GM19452 (cell line): ENCODE data around the gene AEBP2.
"Not testable (repeated sequence)": the region's sequence is repeated elsewhere in the genome, so short reads cannot be mapped to it uniquely, and the experiment has no call there.

Experiments used
- ATAC-seq: cut with Tn5 transposase; IDR thresholded peaks from one replicate; pipeline ENCODE4 v1.9.1; 2021; ENCODE audit not compliant: unreplicated experiment

Gene AEBP2, protein sequence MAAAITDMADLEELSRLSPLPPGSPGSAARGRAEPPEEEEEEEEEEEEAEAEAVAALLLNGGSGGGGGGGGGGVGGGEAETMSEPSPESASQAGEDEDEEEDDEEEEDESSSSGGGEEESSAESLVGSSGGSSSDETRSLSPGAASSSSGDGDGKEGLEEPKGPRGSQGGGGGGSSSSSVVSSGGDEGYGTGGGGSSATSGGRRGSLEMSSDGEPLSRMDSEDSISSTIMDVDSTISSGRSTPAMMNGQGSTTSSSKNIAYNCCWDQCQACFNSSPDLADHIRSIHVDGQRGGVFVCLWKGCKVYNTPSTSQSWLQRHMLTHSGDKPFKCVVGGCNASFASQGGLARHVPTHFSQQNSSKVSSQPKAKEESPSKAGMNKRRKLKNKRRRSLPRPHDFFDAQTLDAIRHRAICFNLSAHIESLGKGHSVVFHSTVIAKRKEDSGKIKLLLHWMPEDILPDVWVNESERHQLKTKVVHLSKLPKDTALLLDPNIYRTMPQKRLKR

DNA sequence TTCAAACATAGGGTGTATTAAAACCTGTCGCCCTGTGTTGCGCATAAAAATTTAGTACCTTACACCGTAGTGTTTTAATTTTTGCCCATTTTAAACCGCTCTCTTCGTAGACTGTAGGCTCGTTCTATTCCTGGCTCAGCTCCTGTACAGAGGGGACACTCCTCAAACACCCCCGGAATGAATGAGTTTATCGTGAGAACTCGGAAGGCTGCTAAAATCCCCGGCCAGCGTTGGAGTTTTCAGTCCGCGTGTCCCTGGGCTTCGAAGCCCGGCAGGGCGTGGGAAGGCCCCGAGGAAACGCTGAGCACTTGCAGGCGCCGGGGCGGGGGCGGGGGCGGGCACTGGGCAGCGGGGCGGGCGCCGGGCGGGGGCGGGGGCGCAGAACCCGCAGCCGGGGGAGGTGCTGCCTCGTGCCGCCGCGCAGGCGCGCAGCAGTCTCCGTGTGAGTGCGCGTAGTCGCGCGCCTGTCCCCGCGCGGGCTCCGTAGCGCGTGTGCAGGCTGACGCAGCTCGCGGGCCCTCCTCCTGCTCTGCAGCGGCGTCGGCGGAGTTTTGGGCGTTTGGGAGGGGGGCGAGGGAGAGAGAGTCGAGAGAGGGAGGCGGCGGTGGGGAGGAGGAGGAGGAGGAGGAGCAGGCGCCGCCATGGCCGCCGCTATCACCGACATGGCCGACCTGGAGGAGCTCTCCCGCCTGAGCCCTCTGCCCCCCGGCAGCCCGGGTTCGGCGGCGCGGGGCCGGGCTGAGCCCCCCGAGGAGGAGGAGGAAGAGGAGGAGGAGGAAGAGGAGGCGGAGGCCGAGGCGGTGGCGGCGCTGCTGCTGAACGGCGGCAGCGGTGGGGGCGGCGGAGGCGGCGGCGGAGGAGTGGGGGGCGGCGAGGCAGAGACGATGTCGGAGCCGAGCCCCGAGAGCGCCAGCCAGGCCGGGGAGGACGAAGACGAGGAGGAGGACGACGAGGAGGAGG is at the start of gene AEBP2:
TSS of gene AEBP2 (plus strand) at position 434 of the 960 bp plus-strand sequence. CDS start at position 642, 208 bp downstream.
- peak; percentile 83 for ATAC-seq

DNA sequence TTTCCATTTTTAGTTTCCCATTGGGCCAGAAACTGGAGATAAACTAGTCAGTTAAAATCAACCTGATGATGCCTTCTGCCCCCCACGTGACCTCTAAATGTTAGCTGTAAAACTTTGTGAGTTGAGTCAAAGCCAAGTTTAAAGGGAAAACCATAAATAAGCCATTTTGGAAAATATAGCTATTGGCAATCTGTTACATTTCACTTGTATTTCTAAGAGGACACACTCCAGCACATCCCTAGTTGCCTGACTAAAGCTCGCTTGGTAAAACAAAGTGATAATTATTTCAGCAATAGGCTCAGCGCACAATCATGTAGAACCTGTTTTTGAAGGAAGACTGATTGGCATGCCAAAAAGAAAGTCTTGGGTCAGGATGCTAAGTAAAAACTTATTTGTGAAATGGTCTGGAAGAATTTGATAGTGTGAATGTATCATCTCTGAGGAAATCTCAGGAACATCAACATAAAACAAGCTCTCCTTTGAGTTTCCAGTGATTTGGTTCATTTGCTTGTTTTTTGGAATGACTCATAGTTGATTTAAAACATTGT is 49.2 kb upstream of the AEBP2 start:
- ATAC-seq, result no peak

DNA sequence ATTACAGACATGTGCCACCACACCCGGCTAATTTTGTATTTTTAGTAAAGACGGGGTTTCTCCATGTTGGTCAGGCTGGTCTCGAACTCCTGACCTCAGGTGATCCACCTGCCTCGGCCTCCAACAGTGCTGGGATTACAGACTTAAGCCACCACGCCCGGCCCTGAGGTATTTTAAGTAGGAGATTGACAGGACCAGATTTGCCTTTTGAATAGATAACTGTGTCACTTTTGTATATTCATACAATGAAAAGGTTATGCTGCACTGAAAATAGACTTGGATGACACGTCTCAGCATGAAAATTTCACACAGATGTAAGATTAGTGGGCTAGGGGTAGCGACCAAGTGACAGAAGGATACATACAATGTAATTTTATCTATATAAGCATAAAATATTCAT is 46.6 kb upstream of the AEBP2 start:
- ATAC-seq, result not testable (repeated sequence)

DNA sequence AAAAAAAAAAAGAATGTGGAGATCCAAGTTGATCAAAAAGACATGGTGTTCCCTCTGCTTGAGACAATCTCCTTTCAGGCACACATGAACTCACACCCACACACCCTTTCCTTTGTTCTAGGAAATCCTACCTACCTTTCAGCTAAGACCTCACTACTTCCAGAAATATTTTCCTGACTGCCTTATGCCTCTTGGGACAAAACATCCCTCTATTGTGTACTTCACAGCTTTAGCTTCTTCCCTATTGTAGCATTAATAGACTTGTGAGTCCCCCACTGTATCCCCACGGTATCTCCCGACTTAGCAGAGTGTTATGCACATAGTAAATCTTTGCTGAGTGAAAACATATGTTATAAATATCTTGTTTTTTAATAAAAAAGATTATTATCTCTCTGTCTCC is 44.9 kb upstream of the AEBP2 start:
- ATAC-seq, result no peak

- no peak for ATAC-seq
These were observed 41.8 kb upstream of the AEBP2 start for GRCh38 chr12:19397534-19397933.

GRCh38 chr12:19398376-19399363 is 40.6 kb upstream of the AEBP2 start:
- no peak for ATAC-seq

DNA sequence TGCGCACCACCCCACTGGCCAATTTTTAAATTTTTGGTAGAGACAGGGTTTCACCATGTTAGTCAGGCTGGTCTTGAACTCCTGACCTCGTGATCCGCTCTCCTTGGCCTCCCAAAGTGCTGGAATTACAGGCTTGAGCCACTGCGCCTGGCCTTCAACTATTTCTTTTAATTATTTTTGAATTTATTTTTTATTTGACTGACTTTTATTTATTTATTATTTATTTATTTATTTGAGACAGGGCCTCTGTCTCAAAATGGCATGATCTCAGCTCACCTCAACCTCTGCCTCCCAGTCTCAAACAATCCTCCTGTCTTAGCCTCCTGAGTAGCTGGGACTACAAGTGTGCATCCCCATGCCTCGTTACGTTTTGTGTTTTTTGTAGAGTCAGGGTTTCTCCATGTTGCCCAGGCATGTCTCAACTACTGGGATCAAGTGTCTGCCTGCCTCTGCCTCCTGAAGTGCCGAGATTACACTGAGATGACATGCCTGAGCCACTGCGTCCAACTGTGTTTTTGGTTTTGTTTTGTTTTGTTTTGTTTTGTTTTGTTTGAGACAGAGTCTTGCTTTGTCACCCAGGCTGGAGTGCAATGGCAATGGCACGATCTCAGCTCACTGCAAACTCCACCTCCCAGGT is 38.5 kb upstream of the AEBP2 start:
- not testable (repeated sequence) for ATAC-seq

DNA sequence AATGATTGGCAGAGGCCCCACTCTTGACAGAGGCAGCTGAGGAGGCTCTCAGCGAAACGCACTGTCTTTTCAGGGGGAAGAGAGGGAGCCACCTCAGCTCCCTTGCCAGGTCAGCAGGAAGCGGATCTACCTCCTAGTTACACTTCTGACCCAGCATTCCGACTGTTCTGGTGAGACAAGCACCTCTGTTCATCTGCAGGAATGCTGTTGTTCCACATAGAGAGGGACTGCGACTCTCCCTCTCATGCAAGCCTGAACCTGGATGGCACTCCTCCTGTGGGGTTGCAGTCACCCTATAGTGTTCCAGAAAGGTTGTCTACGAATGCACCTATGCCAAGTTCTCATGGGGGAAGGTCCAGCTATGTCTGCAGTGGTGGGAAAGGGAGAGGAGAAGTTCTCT is 37.1 kb upstream of the AEBP2 start:
- ATAC-seq, result no peak

GRCh38 chr12:19402743-19403431 is 36.4 kb upstream of the AEBP2 start:
- ATAC-seq, result no peak

DNA sequence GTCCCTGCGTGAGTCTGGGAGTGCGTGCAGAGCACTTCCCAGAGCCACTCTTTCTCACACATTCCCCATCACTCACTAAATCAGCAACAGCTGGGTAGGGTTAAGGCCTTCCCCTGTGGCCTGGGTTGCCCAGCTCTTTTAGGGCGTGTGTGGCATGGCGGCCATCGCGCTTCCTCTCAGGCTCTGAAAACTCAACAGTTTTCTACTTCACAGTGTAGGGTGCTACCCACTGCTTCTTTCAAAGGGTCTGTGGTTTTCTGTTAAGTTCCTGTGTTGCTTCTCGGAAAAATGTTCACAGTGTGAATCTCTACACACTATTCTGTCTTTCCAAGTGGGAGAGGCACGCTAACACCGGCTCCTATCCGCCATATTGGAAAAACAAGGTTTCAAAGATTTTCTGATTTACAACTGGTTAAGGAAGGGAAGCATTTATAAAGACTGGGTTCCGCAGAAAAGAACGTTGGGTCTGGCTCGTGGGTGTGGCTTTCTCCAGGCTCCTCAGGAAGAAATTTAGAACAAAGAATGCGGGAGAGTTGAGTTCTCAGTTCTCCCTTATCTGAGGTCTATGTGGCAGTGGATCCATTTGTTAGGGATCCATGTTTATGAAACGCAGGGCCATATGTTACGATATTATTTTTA is 34.9 kb upstream of the AEBP2 start:
- ATAC-seq, result no peak

DNA sequence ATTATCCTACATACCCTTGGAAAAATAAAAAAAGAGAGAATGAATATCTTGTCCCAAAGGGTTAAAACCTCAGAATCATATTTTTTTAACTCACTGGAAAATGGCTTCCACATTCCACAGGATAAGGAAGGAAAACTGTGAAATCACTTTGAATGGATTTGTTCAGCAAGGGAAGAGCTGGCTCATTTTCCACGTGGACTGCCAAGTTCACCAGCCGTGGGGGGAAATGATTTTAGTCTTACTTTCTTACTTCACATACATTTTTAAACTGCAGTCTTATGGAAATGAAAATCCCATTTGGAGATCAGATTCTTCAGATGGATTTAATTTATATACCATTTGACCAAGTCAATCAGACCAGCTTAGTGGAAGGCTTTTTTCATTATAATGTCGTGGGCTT is 29.9 kb upstream of the AEBP2 start:
- no peak for ATAC-seq

GRCh38 chr12:19410211-19410610 is 29.1 kb upstream of the AEBP2 start:
- ATAC-seq, result no peak

DNA sequence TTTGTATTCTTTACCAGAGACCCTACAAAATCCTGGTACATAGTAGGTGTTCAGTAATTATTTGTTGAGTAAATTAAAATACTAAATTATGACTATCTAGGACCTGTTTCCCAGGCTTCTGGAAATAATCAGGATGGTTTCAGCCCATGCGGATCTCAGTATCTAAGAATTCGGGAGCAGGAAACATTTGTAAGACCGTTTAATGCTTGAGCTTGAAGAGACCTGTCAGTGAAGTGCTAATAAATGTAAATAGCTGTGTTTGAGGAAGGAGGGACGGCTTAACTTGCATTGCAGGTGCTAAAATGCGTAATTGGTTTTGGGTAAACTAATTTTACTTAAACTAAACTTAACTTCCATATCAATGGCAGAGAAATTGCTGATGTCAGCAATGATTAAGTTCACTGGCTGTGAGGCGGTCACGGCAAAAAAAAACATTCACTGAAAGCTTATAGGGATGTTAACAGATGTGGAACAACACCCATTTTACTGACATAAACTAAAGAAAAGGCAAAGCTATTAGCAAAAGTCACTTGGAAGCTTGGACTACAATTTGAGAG is 28.6 kb upstream of the AEBP2 start:
- no peak for ATAC-seq

DNA sequence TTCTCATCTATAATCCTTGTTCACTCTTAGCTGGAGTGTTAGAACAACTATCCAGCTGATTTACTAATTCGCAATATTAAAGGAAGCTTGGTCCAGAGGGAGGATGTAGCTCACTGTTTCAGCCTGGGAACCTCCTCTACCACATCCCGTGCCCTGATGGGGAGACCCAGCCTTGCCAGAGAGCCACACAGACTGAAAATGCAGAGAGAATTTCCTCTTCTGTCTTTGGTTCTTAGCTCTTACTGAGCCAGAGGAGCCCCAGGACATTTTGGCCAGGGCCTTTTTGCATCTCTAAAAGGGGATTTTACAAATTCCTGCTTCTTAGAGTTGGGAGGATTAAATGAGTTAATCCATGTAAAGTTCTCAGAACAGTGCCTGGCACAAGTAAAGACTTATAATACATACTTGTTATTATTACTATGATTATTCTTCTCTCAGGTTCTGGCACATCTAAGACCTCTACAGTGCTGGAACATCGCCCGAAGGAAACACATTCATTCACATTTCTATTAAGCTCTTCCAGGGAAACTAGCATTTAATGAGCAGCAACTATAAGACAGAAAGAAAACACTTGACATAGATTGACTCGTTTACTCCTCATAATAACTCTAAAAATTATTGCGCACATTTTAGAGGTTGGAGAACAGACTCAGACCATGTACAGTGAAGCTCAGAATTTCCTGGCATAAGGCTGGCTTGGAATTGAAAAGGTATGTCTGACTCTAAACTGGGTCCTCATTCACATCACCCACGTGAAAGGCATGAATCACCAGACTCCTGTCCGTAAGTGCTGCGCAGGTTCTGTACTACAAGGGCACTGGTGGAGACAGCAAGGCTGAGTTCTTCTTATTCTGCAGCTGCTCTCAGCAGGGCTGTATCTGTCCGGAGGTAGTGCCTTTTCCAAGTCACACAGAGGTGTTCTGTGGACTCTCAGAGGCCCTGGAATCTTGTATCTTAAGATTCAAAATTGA is 27.8 kb upstream of the AEBP2 start:
- ATAC-seq, result no peak

GRCh38 chr12:19412844-19413243 is 26.4 kb upstream of the AEBP2 start:
- no peak for ATAC-seq

DNA sequence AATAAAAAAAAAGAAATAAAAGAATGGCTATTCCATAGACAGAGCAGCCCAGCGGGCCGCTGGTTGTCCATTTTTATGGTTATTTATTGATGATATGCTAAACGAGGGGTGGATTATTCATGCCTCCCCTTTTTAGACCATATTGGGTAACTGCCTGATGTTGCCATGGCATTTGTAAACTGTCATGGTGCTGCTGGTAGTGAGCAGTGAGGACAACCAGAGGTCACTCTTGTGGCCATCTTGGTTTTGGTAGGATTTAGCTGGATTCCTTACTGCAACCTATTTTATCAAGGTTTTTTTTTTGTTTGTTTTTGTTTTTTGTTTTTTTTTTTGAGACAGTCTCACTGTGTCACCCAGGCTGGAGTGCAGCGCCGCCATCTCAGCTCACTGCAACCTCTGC is 25.7 kb upstream of the AEBP2 start:
- not testable (repeated sequence) for ATAC-seq

- no peak for ATAC-seq
These were observed 23.7 kb upstream of the AEBP2 start for GRCh38 chr12:19415563-19415962.
